ENCODE measurements around the gene RIPK3. TPM values are rescaled to one million over a fixed set of nuclear protein-coding genes. Genes with fewer than 3 reads are reported as not detected.

Gene RIPK3
- total RNA-seq, 1 donor from 2014 or later, result 0.95 TPM

DNA sequence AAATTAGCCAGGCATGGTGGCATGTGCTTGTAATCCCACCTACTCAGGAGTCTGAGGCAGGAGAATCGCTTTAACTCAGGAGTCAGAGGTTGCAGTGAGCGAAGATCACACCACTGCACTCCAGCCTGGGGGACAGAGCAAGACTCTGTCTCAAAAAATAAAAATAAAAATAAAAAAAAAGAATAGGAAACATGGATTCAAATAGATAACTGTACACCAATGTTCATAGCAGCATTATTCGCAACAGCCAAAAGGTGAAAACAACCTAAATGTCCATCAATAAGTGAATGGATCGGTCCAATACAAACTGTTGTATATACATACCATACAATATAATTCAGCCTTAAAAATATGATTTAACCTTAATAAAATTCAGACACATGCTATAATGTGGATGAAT is 3.1 kb upstream of the RIPK3 start:
- Histone ChIP-seq H2AFZ (ENCODE audit: low read depth, low read length) (no peak overlapping the region), H3K4me1 (ENCODE audit: insufficient read depth, low read length) (no peaks in the 10 kb centered on the region), H3K4me3 (ENCODE audit: insufficient read depth, low read depth, low read length) (no peak overlapping the region), H3K27ac (ENCODE audit: low read depth, low read length) (no peak overlapping the region), H3K36me3 (ENCODE audit: insufficient read depth, low read length) (no peaks in the 10 kb centered on the region), H3K4me2 (ENCODE audit: low read length) (no peak overlapping the region), H3K79me2 (ENCODE audit: insufficient read depth, low read length) (no peaks in the 10 kb centered on the region), H3K9me3 (ENCODE audit: insufficient read depth, low read depth, low read length) (no peaks in the 10 kb centered on the region), H4K20me1 (ENCODE audit: insufficient read depth, low read length) (no peaks in the 10 kb centered on the region), H3K9ac (ENCODE audit: low read length) (no peak overlapping the region), H3K27me3 (ENCODE audit: insufficient read depth, low read length) (peaks cover 46% of the 10 kb centered on the region)
- peaks cover 3% of the 10 kb centered on the region for H3K9me3 Mint-ChIP-seq (ENCODE audit: unreplicated experiment)
- no peak for TF ChIP-seq EZH2 (IDR thresholded peaks at IDR 0.05; ENCODE audit: insufficient read depth, low read length)
- TF ChIP-seq, protein P1, sequence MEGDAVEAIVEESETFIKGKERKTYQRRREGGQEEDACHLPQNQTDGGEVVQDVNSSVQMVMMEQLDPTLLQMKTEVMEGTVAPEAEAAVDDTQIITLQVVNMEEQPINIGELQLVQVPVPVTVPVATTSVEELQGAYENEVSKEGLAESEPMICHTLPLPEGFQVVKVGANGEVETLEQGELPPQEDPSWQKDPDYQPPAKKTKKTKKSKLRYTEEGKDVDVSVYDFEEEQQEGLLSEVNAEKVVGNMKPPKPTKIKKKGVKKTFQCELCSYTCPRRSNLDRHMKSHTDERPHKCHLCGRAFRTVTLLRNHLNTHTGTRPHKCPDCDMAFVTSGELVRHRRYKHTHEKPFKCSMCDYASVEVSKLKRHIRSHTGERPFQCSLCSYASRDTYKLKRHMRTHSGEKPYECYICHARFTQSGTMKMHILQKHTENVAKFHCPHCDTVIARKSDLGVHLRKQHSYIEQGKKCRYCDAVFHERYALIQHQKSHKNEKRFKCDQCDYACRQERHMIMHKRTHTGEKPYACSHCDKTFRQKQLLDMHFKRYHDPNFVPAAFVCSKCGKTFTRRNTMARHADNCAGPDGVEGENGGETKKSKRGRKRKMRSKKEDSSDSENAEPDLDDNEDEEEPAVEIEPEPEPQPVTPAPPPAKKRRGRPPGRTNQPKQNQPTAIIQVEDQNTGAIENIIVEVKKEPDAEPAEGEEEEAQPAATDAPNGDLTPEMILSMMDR (IDR thresholded peaks at IDR 0.05; ENCODE audit: insufficient read depth, low read depth, low read length), result no peak
- H3K27ac Mint-ChIP-seq (ENCODE audit: unreplicated experiment), result no peak overlapping the region
- FAIRE-seq, result no peak
- H3K4me3 Mint-ChIP-seq (ENCODE audit: unreplicated experiment), result no peak overlapping the region
- H3K36me3 Mint-ChIP-seq (ENCODE audit: low read depth, unreplicated experiment), result peaks cover under 1% of the 10 kb centered on the region
- peaks cover 5% of the 10 kb centered on the region for H3K4me1 Mint-ChIP-seq (ENCODE audit: low read depth, unreplicated experiment)
- no peak for DNase-seq (ENCODE audit: low read depth)
- peaks cover 55% of the 10 kb centered on the region for H3K27me3 Mint-ChIP-seq (ENCODE audit: low read depth, unreplicated experiment)

DNA sequence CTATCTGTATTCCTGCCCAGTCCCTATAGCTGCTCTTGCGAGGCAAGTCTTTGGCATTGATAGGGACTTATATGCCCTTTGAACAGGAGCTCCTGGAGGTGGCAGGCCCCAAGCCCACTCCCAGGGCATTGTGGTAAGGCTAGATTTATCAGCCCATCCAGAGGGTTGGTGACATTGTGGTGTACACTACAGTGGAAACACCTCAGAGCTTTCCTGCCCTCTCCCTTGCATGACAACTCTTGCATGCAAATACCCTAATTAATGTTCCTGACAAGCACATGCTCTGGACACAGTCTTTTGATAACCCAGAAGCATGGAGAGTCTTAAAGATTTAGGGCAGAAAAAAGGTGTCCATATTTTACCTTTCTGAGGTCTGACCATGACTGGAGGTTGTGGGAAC is 815 bp upstream of the RIPK3 start:
- Mint-ChIP-seq H3K4me3 (ENCODE audit: unreplicated experiment) (no peak overlapping the region), H3K9me3 (ENCODE audit: unreplicated experiment) (peaks cover 10% of the 10 kb centered on the region), H3K36me3 (ENCODE audit: low read depth, unreplicated experiment) (peaks cover 2% of the 10 kb centered on the region), H3K27ac (ENCODE audit: unreplicated experiment) (no peak overlapping the region), H3K4me1 (ENCODE audit: low read depth, unreplicated experiment) (peaks cover 5% of the 10 kb centered on the region), H3K27me3 (ENCODE audit: low read depth, unreplicated experiment) (peaks cover 65% of the 10 kb centered on the region)
- Histone ChIP-seq H4K20me1 (ENCODE audit: insufficient read depth, low read length) (no peaks in the 10 kb centered on the region), H3K9me3 (ENCODE audit: insufficient read depth, low read depth, low read length) (no peaks in the 10 kb centered on the region), H3K36me3 (ENCODE audit: insufficient read depth, low read length) (no peaks in the 10 kb centered on the region), H2AFZ (ENCODE audit: low read depth, low read length) (no peak overlapping the region), H3K79me2 (ENCODE audit: insufficient read depth, low read length) (no peaks in the 10 kb centered on the region), H3K4me2 (ENCODE audit: low read length) (no peak overlapping the region), H3K4me3 (ENCODE audit: insufficient read depth, low read depth, low read length) (no peak overlapping the region), H3K27ac (ENCODE audit: low read depth, low read length) (no peak overlapping the region), H3K9ac (ENCODE audit: low read length) (no peak overlapping the region), H3K4me1 (ENCODE audit: insufficient read depth, low read length) (no peaks in the 10 kb centered on the region), H3K27me3 (ENCODE audit: insufficient read depth, low read length) (peaks cover 52% of the 10 kb centered on the region)
- FAIRE-seq, result no peak
- no peak for DNase-seq (ENCODE audit: low read depth)
- TF ChIP-seq EZH2 (IDR thresholded peaks at IDR 0.05; ENCODE audit: insufficient read depth, low read length), result no peak
- TF ChIP-seq, protein P1 (IDR thresholded peaks at IDR 0.05; ENCODE audit: insufficient read depth, low read depth, low read length), result no peak

DNA sequence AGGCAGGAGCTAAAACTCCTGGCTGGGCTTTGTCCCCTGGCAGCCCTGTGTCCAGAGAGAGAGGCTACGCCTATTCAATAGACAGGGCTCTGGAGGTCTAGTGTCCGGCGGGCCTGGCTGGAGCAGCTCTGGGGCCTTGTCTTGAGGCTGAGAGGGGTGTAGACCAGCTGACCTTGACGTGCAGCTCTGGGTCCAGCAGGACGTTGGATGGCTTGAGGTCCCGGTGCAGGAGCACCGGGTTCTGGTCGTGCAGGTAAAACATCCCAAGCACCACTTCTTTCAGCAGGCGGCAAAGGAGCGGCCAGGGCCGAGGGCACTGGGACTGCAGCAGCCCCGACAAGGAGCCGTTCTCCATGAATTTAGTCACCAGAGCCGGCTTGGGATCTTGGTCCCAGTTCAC is 948 bp downstream of the RIPK3 start:
- Histone ChIP-seq H3K27ac (ENCODE audit: low read depth, low read length) (no peak overlapping the region), H3K4me1 (ENCODE audit: insufficient read depth, low read length) (peaks cover 4% of the 10 kb centered on the region), H3K79me2 (ENCODE audit: insufficient read depth, low read length) (no peaks in the 10 kb centered on the region), H3K4me2 (ENCODE audit: low read length) (peak overlapping the region; percentile 71), H3K4me3 (ENCODE audit: insufficient read depth, low read depth, low read length) (no peak overlapping the region), H2AFZ (ENCODE audit: low read depth, low read length) (no peak overlapping the region), H3K36me3 (ENCODE audit: insufficient read depth, low read length) (no peaks in the 10 kb centered on the region), H3K27me3 (ENCODE audit: insufficient read depth, low read length) (peaks cover 60% of the 10 kb centered on the region), H4K20me1 (ENCODE audit: insufficient read depth, low read length) (no peaks in the 10 kb centered on the region), H3K9me3 (ENCODE audit: insufficient read depth, low read depth, low read length) (no peaks in the 10 kb centered on the region), H3K9ac (ENCODE audit: low read length) (no peak overlapping the region)
- Mint-ChIP-seq H3K36me3 (ENCODE audit: low read depth, unreplicated experiment) (peaks cover 2% of the 10 kb centered on the region), H3K27me3 (ENCODE audit: low read depth, unreplicated experiment) (peaks cover 78% of the 10 kb centered on the region), H3K27ac (ENCODE audit: unreplicated experiment) (no peak overlapping the region), H3K4me3 (ENCODE audit: unreplicated experiment) (no peak overlapping the region), H3K4me1 (ENCODE audit: low read depth, unreplicated experiment) (peaks cover 2% of the 10 kb centered on the region), H3K9me3 (ENCODE audit: unreplicated experiment) (peaks cover 10% of the 10 kb centered on the region)
- FAIRE-seq, result no peak
- no peak for DNase-seq (ENCODE audit: low read depth)
- TF ChIP-seq, protein P1 (IDR thresholded peaks at IDR 0.05; ENCODE audit: insufficient read depth, low read depth, low read length), result no peak
- no peak for TF ChIP-seq EZH2 (IDR thresholded peaks at IDR 0.05; ENCODE audit: insufficient read depth, low read length)

Data from astrocyte (in vitro differentiated cells and primary cell).